ENCODE data around the gene PLXDC2. TPM values are rescaled to one million over a fixed set of nuclear protein-coding genes. Genes with fewer than 3 reads are reported as not detected.

Gene PLXDC2
- total RNA-seq, 1 donor from 2014 or later, result 7.5 TPM

- no peaks in the 10 kb centered on the region for H3K36me3 ChIP-seq (ENCODE audit: control insufficient read depth, insufficient read depth, low read length)
- TF ChIP-seq CTCF (IDR thresholded peaks at IDR 0.05; ENCODE audit: insufficient read depth, low read length, poor library complexity, severe bottlenecking), result no peak
- H3K4me3 ChIP-seq (ENCODE audit: low read depth, low read length), result no peak overlapping the region
- no peaks in the 10 kb centered on the region for H3K27me3 ChIP-seq (ENCODE audit: control insufficient read depth, insufficient read depth, low read length)
- DNase-seq (ENCODE audit: low read depth), result no peak
These were observed 345.9 kb downstream of the PLXDC2 start for GRCh38 chr10:20162123-20162522.

GRCh38 chr10:20166096-20166675 is 350.0 kb downstream of the PLXDC2 start:
- no peak for TF ChIP-seq CTCF (IDR thresholded peaks at IDR 0.05; ENCODE audit: insufficient read depth, low read length, poor library complexity, severe bottlenecking)
- H3K27me3 ChIP-seq (ENCODE audit: control insufficient read depth, insufficient read depth, low read length), result no peaks in the 10 kb centered on the region
- no peak overlapping the region for H3K4me3 ChIP-seq (ENCODE audit: low read depth, low read length)
- no peaks in the 10 kb centered on the region for H3K36me3 ChIP-seq (ENCODE audit: control insufficient read depth, insufficient read depth, low read length)
- no peak for DNase-seq (ENCODE audit: low read depth)

GRCh38 chr10:20170661-20171060 is 354.4 kb downstream of the PLXDC2 start:
- Histone ChIP-seq H3K36me3 (ENCODE audit: control insufficient read depth, insufficient read depth, low read length) (no peaks in the 10 kb centered on the region), H3K27me3 (ENCODE audit: control insufficient read depth, insufficient read depth, low read length) (no peaks in the 10 kb centered on the region), H3K4me3 (ENCODE audit: low read depth, low read length) (no peak overlapping the region)
- no peak for TF ChIP-seq CTCF (IDR thresholded peaks at IDR 0.05; ENCODE audit: insufficient read depth, low read length, poor library complexity, severe bottlenecking)
- no peak for DNase-seq (ENCODE audit: low read depth)

- no peak for TF ChIP-seq CTCF (IDR thresholded peaks at IDR 0.05; ENCODE audit: insufficient read depth, low read length, poor library complexity, severe bottlenecking)
These were observed 356.8 kb downstream of the PLXDC2 start for GRCh38 chr10:20173046-20173445.

GRCh38 chr10:20175719-20176118 is 359.5 kb downstream of the PLXDC2 start:
- DNase-seq (ENCODE audit: low read depth), result no peak
- H3K27me3 ChIP-seq (ENCODE audit: control insufficient read depth, insufficient read depth, low read length), result no peaks in the 10 kb centered on the region
- no peak overlapping the region for H3K4me3 ChIP-seq (ENCODE audit: low read depth, low read length)
- H3K36me3 ChIP-seq (ENCODE audit: control insufficient read depth, insufficient read depth, low read length), result no peaks in the 10 kb centered on the region
- no peak for TF ChIP-seq CTCF (IDR thresholded peaks at IDR 0.05; ENCODE audit: insufficient read depth, low read length, poor library complexity, severe bottlenecking)

More at GRCh38 chr10:20173046-20173445, 356.8 kb downstream of the PLXDC2 start:
- H3K4me3 ChIP-seq (ENCODE audit: low read depth, low read length), result no peak overlapping the region
- no peaks in the 10 kb centered on the region for H3K27me3 ChIP-seq (ENCODE audit: control insufficient read depth, insufficient read depth, low read length)
- no peak for DNase-seq (ENCODE audit: low read depth)
- no peaks in the 10 kb centered on the region for H3K36me3 ChIP-seq (ENCODE audit: control insufficient read depth, insufficient read depth, low read length)

GRCh38 chr10:20180766-20181165 is 364.5 kb downstream of the PLXDC2 start:
- Histone ChIP-seq H3K4me3 (ENCODE audit: low read depth, low read length) (no peak overlapping the region), H3K27me3 (ENCODE audit: control insufficient read depth, insufficient read depth, low read length) (no peaks in the 10 kb centered on the region), H3K36me3 (ENCODE audit: control insufficient read depth, insufficient read depth, low read length) (no peaks in the 10 kb centered on the region)
- no peak for TF ChIP-seq CTCF (IDR thresholded peaks at IDR 0.05; ENCODE audit: insufficient read depth, low read length, poor library complexity, severe bottlenecking)
- no peak for DNase-seq (ENCODE audit: low read depth)
